Measurements from ENCODE around the gene PRG2. TPM values are rescaled to one million over a fixed set of nuclear protein-coding genes. Genes with fewer than 3 reads are reported as not detected.

PRG2 gene
- total RNA-seq, 4 donors from 2014 or later = 0.33 TPM; not detected in 3

DNA sequence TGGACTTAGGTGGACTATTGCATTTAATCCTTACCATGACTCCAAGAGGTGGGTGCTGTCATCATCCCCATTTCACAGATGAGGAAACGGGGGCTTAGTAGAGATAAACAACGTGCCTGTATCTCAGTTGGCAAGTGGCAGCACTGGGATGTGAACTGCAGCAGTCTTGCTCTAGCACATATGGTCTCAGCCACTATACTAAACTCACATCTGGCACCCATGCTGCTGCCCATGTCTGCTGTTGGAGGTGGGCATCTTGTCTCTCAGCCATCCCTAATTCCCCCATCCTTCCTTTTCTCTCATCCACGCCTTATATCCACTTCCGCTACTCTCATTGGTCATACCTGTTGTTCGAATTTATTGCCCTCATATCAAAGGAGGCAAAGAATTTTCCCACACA is 13.3 kb downstream of the PRG2 start:
- WGBS = 62% methylated on average over 5 of the region's 5 CpGs
- H3K36me3 ChIP-seq = no peaks in the 10 kb centered on the region
- H3K9me3 ChIP-seq = no peaks in the 10 kb centered on the region
- peaks cover 0 to 4% (median 0%) of the 10 kb centered on the region in 4 donors for H3K4me1 ChIP-seq
- intact Hi-C loops (cut with DNase I) = no loop called here
- peaks cover 0 to 18% (median 0%) of the 10 kb centered on the region in 4 donors for H3K27me3 ChIP-seq
- no peak overlapping the region for H3K4me3 ChIP-seq
- no peak overlapping the region for H3K27ac ChIP-seq (replicated peaks in 1 of 4)
- no peak for DNase-seq (ENCODE audit: extremely low spot score)
- no peak for TF ChIP-seq POLR2A (IDR thresholded peaks at IDR 0.05; ENCODE audit: low read depth)
- TF ChIP-seq EP300 (IDR thresholded peaks at IDR 0.05) = no peak
- TF ChIP-seq, protein P1, sequence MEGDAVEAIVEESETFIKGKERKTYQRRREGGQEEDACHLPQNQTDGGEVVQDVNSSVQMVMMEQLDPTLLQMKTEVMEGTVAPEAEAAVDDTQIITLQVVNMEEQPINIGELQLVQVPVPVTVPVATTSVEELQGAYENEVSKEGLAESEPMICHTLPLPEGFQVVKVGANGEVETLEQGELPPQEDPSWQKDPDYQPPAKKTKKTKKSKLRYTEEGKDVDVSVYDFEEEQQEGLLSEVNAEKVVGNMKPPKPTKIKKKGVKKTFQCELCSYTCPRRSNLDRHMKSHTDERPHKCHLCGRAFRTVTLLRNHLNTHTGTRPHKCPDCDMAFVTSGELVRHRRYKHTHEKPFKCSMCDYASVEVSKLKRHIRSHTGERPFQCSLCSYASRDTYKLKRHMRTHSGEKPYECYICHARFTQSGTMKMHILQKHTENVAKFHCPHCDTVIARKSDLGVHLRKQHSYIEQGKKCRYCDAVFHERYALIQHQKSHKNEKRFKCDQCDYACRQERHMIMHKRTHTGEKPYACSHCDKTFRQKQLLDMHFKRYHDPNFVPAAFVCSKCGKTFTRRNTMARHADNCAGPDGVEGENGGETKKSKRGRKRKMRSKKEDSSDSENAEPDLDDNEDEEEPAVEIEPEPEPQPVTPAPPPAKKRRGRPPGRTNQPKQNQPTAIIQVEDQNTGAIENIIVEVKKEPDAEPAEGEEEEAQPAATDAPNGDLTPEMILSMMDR (IDR thresholded peaks at IDR 0.05) = no peak
- no peak for TF ChIP-seq POLR2AphosphoS5 (IDR thresholded peaks at IDR 0.05)

DNA sequence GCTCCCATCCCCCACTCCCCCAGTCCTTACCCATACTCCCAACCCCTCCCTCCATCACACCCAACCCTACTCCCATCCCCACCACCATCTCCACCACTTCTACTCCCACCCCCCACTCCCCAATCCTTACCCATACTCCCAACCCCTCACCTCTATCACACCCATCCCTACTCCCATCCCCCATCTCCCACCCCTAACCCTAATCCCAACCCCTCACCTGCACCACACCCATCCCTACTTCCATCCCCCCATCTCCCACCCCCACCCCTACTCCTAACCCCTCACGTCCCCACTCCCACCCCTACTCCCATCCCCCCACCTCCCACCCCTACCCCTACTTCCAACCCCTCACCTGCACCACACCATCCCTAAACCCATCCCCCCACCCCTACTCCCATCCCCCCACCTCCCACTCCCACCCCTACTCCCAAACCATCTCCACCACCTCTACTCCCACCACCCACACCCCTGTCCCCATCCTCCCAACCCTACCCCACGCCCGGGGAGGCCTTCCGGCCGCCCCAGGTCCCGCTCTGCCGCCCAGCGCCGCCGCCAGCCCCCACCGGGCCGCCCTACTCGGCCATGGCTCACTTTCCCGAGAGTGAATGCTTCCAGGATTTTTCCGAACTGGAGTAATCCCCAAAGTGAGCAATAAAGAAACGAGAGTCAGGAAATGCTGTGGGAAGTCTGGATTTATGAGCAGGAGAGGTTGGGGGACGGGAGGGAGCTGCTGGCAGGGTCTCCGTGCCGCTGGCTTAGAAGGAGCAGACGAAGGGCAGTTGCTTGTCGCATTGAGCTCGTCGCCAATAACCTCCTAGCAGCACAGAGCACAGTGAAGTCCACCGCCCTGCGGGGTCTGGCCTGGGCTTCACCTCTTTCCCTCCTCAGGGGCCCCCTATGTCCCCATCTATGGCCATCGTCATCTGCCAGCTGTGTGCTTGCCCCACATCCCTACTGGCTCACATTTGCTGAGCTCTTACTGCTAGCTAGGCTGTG is 14.1 kb downstream of the PRG2 start:
- Histone ChIP-seq H3K4me1 (peaks cover 0 to 4% (median 0%) of the 10 kb centered on the region in 4 donors), H3K27me3 (peaks cover 0 to 18% (median 0%) of the 10 kb centered on the region in 4 donors), H3K9me3 (no peaks in the 10 kb centered on the region), H3K27ac (replicated peaks in 1 of 4) (no peak overlapping the region), H3K36me3 (no peaks in the 10 kb centered on the region), H3K4me3 (no peak overlapping the region)
- DNase-seq (ENCODE audit: extremely low spot score) = no peak
- TF ChIP-seq POLR2A (IDR thresholded peaks at IDR 0.05; ENCODE audit: low read depth) (no peak), EP300 (IDR thresholded peaks at IDR 0.05) (no peak), POLR2AphosphoS5 (IDR thresholded peaks at IDR 0.05) (no peak)
- TF ChIP-seq, protein P1 (IDR thresholded peaks at IDR 0.05) = no peak
- intact Hi-C loops (cut with DNase I) = no loop called here
- 71% methylated on average over 20 of the region's 26 CpGs for WGBS

DNA sequence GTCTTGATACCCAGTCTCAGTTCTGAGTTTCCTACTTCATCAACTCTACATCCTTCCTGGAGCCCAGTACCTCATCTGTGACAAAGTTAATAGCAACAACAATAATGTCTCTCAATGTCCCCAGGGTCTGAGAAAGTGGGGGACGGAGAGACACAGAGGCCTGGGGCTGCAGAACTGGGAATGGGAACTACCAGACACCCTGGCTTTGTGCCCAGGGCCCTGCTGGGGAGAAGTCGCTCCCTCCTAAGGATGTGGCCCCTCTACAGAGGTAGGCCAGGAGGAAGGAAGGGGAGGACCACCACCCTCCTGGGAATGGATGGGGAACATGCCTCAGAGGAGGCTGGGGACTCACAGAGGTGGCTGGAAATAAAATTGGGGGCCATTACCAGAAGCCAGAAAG is 15.0 kb downstream of the PRG2 start:
- 72% methylated on average over 2 of the region's 2 CpGs for WGBS
- intact Hi-C loops (cut with DNase I) = no loop called here
- Histone ChIP-seq H3K4me3 (no peak overlapping the region), H3K4me1 (peaks cover 0 to 4% (median 0%) of the 10 kb centered on the region in 4 donors), H3K36me3 (no peaks in the 10 kb centered on the region), H3K9me3 (no peaks in the 10 kb centered on the region), H3K27me3 (peaks cover 0 to 18% (median 0%) of the 10 kb centered on the region in 4 donors), H3K27ac (replicated peaks in 1 of 4) (no peak overlapping the region)
- no peak for TF ChIP-seq POLR2A (IDR thresholded peaks at IDR 0.05; ENCODE audit: low read depth)
- TF ChIP-seq, protein P1 (IDR thresholded peaks at IDR 0.05) = no peak
- DNase-seq (ENCODE audit: extremely low spot score) = no peak

DNA sequence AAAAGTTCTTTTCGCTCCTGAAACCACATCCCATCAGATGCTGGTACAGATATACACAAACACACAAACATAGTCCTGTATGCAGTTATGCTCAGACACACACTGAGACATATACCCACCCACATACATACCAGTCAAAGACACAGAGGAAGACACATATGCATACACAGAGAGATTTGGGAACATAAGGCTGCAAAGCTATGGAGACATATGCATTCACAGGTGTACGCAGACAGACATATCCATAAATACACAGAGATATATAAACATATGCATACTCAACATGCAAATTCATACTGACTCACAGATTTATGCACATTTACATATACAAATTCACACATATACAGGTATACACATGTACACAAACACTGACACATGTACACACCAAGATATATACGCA is 15.5 kb downstream of the PRG2 start:
- DNase-seq (ENCODE audit: extremely low spot score) = no peak
- 92% methylated on average over 3 of the region's 3 CpGs for WGBS
- no peak overlapping the region for H3K4me3 ChIP-seq
- no peak for TF ChIP-seq POLR2AphosphoS5 (IDR thresholded peaks at IDR 0.05)
- intact Hi-C loops (cut with DNase I) = no loop called here
- no peaks in the 10 kb centered on the region for H3K36me3 ChIP-seq
- H3K27me3 ChIP-seq = peaks cover 0 to 18% (median 0%) of the 10 kb centered on the region in 4 donors
- H3K9me3 ChIP-seq = no peaks in the 10 kb centered on the region
- no peak overlapping the region for H3K27ac ChIP-seq (replicated peaks in 1 of 4)
- peaks cover 0 to 4% (median 0%) of the 10 kb centered on the region in 4 donors for H3K4me1 ChIP-seq

DNA sequence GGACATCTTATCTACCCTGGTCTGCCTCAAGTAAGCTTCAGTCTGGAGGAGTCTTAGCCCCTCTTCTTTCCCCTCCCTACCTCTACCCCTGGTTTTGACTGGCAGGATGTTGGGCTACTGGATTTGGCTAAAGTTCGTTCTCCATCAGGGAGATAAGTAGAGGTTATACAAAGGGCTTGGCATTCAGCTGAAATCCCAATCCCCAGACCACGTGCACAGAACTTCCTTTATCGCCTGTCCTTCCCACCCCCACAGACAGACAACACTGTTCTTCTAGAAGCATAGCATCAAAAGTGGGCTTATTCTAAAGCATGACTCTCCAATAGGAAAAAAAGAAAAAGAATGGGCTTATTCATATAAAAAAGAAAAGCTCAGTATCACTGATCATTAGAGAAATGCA is 17.3 kb downstream of the PRG2 start:
- H3K36me3 ChIP-seq = no peaks in the 10 kb centered on the region
- intact Hi-C loops (cut with DNase I) = no loop called here

More for the DNA sequence above, 17.3 kb downstream of the PRG2 start:
- Histone ChIP-seq H3K4me3 (no peak overlapping the region), H3K4me1 (peaks cover 0 to 4% (median 0%) of the 10 kb centered on the region in 4 donors), H3K27ac (replicated peaks in 1 of 4) (no peak overlapping the region), H3K27me3 (peaks cover 0 to 18% (median 0%) of the 10 kb centered on the region in 4 donors), H3K9me3 (no peaks in the 10 kb centered on the region)
- 48% methylated on average over 3 of the region's 3 CpGs for WGBS
- DNase-seq (ENCODE audit: extremely low spot score) = no peak
- no peak for TF ChIP-seq EP300 (IDR thresholded peaks at IDR 0.05)
- TF ChIP-seq, protein P1 (IDR thresholded peaks at IDR 0.05) = no peak
- TF ChIP-seq POLR2A (IDR thresholded peaks at IDR 0.05; ENCODE audit: low read depth) = no peak
- TF ChIP-seq POLR2AphosphoS5 (IDR thresholded peaks at IDR 0.05) = no peak
